Posterior vena cava (tissue), 2 donors: ENCODE measurements around the gene KLK8. TPM values are rescaled to one million over a fixed set of nuclear protein-coding genes. Genes with fewer than 3 reads are reported as not detected.

Source experiments
- DNase-seq: peaks from one replicate; pipeline ENCODE4 v3.0.0-alpha.2; 2020; ENCODE audit warnings: low spot score
- intact Hi-C, 2 donors: fragments of 100-400 bp; cut with DNase I; formaldehyde crosslinking; loops; one replicate each; pipeline versions ENCODE4 v1.14.1 to v1.14.2; 2022 to 2023
- long read RNA-seq, 2 donors: library from polyadenylated mRNA; unstranded; transcript quantifications; one replicate each; pipeline ENCODE4 v2.0.0, GENCODE V29; 2020 to 2021
- total RNA-seq, 2 donors: library from RNA; stranded (reverse); fragmentation: NEBNext Ultra II Directional; extraction: Animal tissue kit (Norgen Biotek cat#: 25700); gene quantifications; one replicate each; pipeline ENCODE4 v1.2.1, GENCODE V29; 2021
- donor health status: DM: yes; HTN: yes; CAD: no.
- donor health status: DM: yes; HTN: yes; CAD: no.

KLK8 gene, protein sequence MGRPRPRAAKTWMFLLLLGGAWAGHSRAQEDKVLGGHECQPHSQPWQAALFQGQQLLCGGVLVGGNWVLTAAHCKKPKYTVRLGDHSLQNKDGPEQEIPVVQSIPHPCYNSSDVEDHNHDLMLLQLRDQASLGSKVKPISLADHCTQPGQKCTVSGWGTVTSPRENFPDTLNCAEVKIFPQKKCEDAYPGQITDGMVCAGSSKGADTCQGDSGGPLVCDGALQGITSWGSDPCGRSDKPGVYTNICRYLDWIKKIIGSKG
- total RNA-seq, result not detected
- long read RNA-seq, donor 1, result 0 reads
- long read RNA-seq, donor 2, result 0 reads

- no peak for DNase-seq
- intact Hi-C loops, result no loop called here
These were observed at the start of gene KLK8 for GRCh38 chr19:51001515-51001914. KLK8 (minus strand) TSS chr19:51001604; CDS start chr19:51001167, 437 bp downstream.

GRCh38 chr19:51047031-51047335 is 45.6 kb upstream of the KLK8 start:
- intact Hi-C loops, result no loop called here

GRCh38 chr19:51044327-51044726 is 42.9 kb upstream of the KLK8 start:
- intact Hi-C loops, result no loop called here
- DNase-seq, result no peak

More at GRCh38 chr19:51047031-51047335, 45.6 kb upstream of the KLK8 start:
- no peak for DNase-seq

GRCh38 chr19:51043497-51043896 is 42.1 kb upstream of the KLK8 start:
- intact Hi-C loops, result no loop called here
- DNase-seq, result no peak

- DNase-seq, result no peak
- intact Hi-C loops, result no loop called here
These were observed 38.7 kb upstream of the KLK8 start for GRCh38 chr19:51040151-51040550.

DNA sequence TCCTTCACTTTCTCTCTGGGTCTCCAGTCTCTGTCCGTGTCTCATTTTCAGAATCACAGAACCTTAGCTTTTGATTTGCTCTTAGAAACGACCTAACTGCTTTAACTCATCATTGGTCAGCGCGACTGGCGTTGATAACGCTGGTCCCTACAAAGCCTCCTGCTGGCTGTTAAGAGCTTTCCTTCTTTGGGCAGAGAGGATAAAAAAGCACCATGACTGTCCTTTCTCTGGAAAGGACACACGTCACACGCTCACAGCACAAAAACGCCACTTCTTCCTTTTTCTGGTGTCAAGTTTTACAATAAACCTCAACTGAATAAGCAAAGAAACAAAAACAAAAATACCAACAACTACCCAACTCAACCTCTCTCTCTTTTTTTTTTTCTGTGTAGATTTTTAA is 35.1 kb upstream of the KLK8 start:
- intact Hi-C loops, result loop anchor here in 1 of 2 donors (10.0 kb wide), 1 partner anchor 1212 kb away; no protein-coding TSS in a partner anchor
- DNase-seq, result no peak

GRCh38 chr19:51034704-51035103 is 33.3 kb upstream of the KLK8 start, which contains the start of gene KLK12:
KLK12 (minus strand) TSS chr19:51035002; CDS start chr19:51034621, 381 bp downstream.
- no peak for DNase-seq
- intact Hi-C loops, result loop anchor here in 1 of 2 donors (10.0 kb wide), 1 partner anchor 1210 kb away; no protein-coding TSS in a partner anchor

DNA sequence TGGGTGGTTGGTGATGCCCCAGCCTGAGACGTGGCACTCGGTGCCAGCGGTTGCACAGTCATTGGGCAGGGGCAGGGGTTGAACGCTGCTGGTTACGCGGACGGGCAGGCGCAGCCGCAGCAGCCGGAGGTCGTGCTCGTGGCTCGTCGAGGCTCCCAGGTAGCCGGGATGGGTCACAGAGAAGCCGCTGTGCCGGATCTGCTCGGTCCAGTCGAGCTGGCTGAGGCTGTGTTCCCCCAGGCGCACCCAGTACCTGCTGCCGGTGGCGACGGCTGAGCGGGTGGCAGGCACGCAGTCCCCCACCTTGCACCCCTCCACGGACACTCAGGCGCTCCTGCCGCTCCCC is 30.4 kb upstream of the KLK8 start:
- intact Hi-C loops, result loop anchor here in 1 of 2 donors (10.0 kb wide), 1 partner anchor 1207 kb away; no protein-coding TSS in a partner anchor
- no peak for DNase-seq

DNA sequence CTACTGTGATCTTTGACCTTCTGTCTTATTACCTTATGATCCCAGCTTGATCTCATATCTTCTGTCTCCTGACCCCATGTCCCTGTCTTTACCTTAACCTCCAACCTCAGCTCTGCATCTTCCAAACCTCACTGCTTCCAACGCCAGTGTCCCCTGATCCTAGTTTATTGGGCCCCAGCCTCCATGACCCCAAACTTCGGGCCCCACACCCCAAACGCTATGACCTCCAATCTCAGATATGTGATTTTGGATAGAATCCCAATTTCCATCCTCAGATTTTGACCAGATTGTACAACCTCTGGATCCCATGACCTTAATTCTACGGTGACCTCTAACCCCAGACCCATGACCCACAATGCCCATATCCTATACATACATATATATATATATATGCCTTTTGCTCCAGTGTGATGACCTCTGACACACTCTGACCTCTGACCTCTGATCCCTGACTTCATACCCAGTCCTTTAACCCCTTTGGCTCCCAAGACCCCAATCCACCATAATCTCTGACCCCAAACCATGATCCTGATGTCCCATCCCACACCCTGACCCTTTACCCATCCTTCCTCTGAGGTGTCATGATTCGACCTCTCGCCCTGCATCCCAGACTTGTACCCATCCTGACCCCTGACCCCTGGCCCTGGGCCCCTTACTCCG is 29.9 kb upstream of the KLK8 start:
- DNase-seq, result no peak

DNA sequence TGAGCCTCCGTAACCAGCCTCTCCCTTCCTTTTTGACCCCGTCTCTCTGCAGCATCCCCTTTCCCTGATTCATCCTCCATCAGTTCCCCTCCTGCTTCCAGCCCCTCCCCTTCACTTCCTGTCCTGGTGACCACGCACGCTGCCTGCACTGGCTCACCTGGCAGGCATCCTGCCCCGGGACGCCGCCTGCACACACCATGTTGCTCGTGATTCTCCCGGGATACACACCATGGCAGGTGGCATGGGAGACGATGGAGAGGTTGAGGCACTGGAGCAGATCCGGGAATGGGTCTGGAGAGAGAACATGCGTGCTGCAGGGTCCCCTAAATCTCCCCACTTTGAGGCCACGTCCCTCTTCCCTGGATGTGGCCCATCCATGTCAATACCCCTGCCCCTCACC is 29.2 kb upstream of the KLK8 start:
- intact Hi-C loops, result loop anchor here in 1 of 2 donors (10.0 kb wide), 1 partner anchor 1206 kb away; no protein-coding TSS in a partner anchor
- no peak for DNase-seq

More for the DNA sequence above, 29.9 kb upstream of the KLK8 start:
- intact Hi-C loops, result loop anchor here in 1 of 2 donors (10.0 kb wide), 1 partner anchor 1207 kb away; no protein-coding TSS in a partner anchor

DNA sequence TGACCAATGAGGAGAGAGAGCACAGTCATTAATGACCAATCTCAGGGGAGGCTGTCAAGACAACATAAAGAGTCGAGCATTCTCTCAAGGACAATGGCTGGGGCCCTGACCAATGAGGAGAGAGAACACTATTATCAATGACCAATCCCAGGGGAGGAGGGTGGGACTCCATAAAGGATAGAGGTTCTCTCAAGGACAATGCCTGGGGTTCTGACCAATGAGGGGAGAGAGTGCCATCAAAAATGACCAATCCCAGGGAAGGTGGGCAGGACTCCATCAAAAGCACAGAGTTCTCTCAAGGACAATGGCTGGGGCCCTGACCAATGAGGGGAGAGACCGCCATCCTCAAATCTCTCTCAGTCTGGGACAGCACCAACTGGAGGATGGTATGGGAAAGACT is 28.3 kb upstream of the KLK8 start:
- intact Hi-C loops, result loop anchor here in 1 of 2 donors (10.0 kb wide), 1 partner anchor 1205 kb away; no protein-coding TSS in a partner anchor
- DNase-seq, result no peak

DNA sequence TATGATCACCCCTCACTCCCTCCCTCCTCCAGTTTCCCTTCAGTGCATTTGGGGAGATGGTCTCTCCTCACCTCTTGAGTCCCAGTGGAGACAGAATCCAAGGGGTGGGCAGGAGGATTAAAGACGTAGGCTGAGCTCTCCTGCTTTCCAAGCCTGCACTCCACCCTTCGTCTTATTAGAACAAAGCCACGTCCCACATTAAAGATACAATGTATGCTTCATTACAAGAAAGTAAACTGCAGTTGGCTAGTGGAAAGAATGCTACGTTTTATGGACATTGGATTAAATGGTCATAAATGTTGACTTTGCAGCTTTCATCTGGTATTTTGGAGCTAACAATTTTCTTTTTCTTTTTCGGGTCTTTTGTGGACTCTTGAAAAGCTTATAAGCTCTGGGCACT is 26.5 kb upstream of the KLK8 start:
- no peak for DNase-seq
- intact Hi-C loops, result no loop called here

DNA sequence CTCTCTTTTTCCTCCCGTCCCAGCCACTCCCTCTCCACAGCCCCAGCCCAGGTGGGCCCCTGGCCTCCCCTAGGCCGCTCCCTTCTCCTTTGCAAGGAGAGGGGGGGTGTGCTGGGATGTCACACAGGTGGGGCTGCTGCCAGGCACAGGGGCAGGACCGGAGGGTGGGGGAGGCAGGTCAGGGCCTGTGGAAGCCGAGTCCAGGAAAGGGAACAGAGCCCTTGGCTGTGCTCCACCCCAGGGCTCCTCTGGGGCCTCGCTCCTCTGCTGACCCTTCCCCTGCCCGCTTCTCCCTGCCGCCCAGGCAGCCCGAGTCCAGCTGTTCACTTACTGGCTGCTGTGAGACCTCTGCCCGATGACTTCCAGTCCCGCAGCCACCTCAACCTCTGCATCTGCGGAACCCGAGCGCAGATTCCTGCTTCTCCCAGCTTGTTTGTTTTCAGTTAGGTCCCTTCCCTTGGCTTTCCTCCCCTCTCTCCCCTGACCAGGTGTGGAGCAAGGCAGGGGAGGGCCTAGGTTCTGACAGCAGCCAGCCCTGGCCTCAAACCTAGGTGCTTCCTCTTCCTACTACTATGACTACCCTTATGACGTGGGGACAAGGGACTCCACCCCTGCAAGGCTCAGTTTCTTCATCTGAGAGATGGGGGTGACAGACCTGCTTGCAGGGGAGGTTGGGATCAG is 25.9 kb upstream of the KLK8 start:
- intact Hi-C loops, result no loop called here
- DNase-seq, result no peak

GRCh38 chr19:51026554-51026831 is 25.1 kb upstream of the KLK8 start, which contains the start of gene KLK11:
KLK11 (minus strand) TSS chr19:51026616; CDS start chr19:51025631, 985 bp downstream.
- intact Hi-C loops, result no loop called here
- DNase-seq, result no peak

- intact Hi-C loops, result no loop called here
- no peak for DNase-seq
These were observed 24.6 kb upstream of the KLK8 start for GRCh38 chr19:51025809-51026553.

DNA sequence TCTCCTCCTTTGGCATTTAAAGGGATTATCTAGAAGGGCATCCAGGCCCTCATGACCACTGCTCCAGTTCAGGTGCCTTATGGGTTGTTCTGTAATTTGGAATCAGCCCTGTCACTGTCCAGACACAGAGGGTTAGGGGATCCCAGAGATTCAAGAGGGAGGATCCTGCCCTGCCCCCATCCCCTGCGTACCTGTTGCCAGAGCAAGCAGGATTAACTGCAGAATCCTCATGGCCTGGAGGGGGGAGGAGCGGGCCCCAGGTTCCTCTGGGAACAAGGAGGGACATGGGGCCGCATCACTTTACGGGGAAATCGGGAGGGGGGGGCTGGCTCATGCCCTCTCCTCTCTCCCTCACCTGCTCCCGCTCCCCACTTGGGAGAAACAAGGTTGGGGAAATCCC is 24.0 kb upstream of the KLK8 start:
- DNase-seq, result no peak
- intact Hi-C loops, result no loop called here

DNA sequence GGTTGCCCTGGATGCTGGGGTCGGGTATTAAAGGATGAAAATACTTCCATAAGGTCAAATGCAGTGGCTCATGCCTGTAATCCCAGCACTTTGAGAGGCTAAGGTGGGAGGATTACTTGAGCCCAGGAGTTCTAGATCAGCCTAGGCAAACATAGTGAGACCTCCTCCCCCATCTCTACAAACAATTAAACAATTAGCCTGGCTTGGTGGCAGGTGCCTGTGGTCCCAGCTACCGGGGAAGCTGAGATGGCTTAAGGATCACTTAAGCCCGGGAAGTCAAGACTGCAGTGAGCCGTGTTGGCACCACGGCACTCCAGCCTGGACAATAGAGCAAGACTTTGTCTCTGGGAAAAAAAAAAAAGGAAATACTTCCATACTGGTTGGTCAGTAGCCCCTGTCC is 23.5 kb upstream of the KLK8 start:
- DNase-seq, result no peak
- intact Hi-C loops, result no loop called here

GRCh38 chr19:51023946-51024345 is 22.5 kb upstream of the KLK8 start:
- DNase-seq, result no peak
- intact Hi-C loops, result no loop called here

- DNase-seq, result no peak
- intact Hi-C loops, result no loop called here
These were observed 21.1 kb upstream of the KLK8 start for GRCh38 chr19:51022526-51022925.
